ENCODE results near the gene YPEL1.
"Not testable (repeated sequence)": the region's sequence is repeated elsewhere in the genome, so short reads cannot be mapped to it uniquely, and the experiment has no call there.

The YPEL1 gene

GRCh38 chr22:21682385-21683175, 53.0 kb downstream of the YPEL1 start:
- DNase-seq: no peak

- no peak for DNase-seq
These were observed 53.8 kb downstream of the YPEL1 start for GRCh38 chr22:21681566-21682370.

- DNase-seq: no peak
These were observed 54.6 kb downstream of the YPEL1 start for GRCh38 chr22:21680830-21681565.

DNA sequence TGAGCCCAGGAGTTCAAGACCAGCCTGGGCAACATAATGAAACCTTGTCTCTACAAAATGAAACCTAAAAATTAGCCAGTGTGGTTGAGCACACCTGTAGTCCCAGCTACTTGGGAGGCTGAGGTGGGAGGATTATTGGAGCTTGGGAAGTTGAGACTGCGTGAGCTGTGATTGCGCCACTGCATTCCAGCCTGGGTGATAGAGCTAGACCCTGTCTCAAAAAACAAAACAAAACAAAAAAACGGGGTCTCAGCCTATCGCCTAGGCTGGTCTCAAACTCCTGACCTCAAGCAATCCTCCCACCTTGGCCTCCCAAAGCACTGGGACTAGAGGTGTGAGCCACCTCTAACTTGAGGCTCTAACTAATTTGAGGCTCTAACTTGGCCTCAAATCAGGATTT, 56.2 kb downstream of the YPEL1 start:
- DNase-seq: no peak

GRCh38 chr22:21678842-21679241, 56.8 kb downstream of the YPEL1 start:
- DNase-seq: not testable (repeated sequence)

GRCh38 chr22:21677606-21678443, 57.8 kb downstream of the YPEL1 start:
- DNase-seq: no peak

DNA sequence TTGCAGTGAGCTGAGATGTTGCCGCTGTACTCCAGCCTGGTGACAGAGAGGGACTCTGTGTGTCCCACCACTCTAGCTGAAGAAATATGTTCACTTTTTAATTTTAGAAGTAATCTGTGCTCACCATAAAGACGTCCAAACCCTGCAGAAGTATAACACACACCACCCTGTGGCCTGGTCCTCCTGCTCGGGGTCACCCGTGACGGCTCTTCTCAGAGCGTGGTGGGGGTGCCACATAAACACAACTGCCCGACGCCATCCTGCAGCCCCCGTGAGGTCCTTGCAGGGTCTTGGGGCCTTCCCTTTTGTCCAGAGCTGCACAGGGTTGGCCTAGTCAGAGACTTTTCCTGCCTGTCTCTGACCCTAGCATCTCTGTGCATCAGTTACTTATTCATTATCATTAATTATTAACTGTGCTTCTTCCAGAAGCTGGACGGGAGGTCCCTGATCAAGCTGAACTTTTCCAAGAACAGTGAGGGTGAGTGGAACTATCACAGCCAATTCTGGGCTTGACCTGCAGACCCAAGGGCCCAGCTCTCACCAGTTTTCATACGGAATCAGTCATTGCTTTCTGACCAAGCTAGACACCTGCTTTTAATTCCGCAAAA, 60.9 kb downstream of the YPEL1 start:
- no peak for DNase-seq

GRCh38 chr22:21673534-21674321, 61.9 kb downstream of the YPEL1 start:
- DNase-seq: no peak

- no peak for DNase-seq
These were observed 63.4 kb downstream of the YPEL1 start for GRCh38 chr22:21672107-21672629.

- no peak for DNase-seq
These were observed 66.6 kb downstream of the YPEL1 start for GRCh38 chr22:21669026-21669425.

DNA sequence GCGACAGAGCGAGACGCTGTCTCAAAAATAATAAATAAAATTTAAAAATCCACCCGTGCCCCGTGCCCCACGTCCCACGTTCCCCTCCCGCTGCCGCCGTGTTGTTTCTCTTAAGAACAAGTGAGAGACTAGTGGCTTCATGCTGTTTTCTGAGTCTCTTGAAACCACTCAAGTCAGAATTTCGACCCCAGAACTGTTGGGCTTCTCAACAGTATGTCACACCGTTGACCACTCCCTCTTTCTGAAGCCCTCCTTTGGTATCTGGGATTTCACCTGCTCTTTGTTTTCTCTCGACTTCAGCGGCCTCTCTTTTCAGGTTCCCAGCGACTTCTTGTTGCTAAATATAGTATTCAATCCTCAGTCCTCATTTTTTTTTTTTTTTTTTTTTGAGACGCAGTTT, 68.8 kb downstream of the YPEL1 start:
- DNase-seq: no peak

DNA sequence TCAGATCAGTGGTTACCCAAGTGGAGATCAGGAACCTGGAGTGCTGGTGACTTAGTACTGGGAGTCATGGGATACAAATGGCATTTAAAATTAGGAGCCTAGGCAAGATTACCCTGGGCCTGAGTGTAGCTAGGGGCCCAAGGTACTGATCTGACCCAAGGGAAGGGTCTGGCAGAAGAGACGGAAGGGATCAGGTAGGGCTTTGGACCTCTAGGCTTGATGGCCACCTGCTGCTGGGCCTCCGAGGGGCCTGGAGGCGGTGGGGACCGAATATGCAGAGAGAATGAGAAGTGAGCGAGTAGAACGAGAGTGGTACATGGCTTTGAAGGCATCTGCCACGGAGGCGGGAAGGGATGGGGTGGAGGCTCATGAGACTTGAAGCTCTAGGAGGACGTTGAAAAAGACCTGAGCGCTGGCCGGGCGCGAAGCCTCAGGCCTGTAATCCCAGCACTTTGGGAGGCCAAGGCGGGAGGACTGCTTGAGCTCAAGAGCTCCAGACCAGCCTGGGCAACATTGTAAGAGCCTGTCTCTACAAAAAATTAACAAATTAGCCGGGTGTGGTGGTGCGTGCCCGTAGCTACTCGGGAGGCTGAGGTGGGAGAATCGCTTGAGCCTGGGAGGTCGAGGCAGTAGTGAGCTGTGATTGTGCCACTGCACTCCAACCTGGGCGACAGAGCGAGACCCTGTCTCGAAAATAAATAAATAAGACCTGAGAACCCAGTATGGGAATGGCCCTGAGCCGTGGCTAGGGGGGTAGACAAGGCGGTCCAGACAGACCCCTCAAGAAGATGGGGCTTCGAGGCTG, 70.3 kb downstream of the YPEL1 start:
- DNase-seq: no peak

GRCh38 chr22:21663738-21664137, 71.9 kb downstream of the YPEL1 start:
- DNase-seq: no peak

DNA sequence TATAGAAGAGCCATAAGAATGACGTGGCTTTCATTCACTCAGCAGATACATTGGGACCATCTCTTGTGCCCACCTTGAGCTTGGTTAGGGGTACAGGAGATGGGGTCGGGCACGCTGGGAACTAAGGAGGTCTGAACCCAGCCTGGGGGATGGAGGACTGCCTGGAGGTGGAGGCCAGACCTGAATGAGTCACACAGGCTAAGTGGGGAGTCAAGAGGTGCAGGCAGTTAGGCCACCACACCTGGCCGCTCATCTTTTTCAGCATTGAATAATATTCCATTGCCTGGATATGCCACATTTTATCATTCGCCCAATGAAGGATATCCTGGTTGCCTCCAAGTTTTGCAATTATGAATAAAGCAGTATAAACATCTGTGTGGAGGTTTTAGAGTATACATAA, 73.6 kb downstream of the YPEL1 start:
- DNase-seq: no peak

GRCh38 chr22:21660904-21661303, 74.7 kb downstream of the YPEL1 start:
- DNase-seq: no peak

DNA sequence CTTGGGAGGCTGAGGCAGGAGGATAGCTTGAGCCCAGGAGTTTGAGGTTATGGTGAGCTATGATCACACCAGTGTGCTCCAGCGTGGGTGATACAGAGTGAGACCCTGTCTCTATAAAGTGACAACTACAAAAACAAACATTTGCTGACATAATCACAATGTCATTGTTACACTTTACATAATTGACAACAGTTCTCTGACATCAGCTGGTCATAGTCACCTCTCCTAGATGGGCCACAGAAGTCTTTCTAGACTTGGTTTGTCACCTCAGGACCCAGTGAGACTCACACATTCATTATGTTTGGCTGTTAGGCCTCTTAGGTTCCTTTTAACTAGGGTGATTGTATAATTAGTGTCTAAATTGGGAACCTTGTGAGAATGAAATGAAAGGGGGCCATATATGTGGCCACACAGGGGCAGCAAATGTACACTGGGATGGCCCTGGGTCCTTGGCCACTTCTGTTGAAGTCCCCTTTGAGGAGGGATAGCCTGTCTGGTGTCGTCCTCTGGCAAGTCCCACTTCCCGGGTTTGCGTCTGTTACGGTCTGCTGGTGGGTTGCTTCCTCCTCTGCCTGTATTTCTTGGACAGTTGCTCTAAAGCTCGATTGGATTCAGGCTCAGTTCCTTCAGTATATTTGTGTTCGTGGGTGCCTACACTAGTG, 75.6 kb downstream of the YPEL1 start:
- DNase-seq: no peak

- DNase-seq: peak; percentile 70
These were observed 78.1 kb downstream of the YPEL1 start for GRCh38 chr22:21657360-21658032.

DNA sequence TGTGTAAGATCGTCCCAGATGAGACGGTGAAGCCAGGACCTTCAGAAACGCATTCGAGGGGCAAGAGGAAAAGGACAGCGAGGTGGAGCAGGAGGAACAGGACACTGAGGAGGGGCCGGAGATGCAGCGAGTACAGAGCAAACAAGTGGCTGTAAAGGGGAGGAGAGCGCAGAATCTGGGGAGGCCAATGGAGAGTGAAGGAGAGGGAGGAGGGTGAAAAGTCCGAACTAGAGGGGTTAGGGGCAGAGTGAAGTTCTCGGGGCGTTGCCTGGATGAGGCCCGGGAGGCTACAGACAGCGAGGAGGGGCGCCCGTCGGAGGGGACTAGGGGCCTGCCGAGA, 78.6 kb downstream of the YPEL1 start:
- DNase-seq: no peak
